ENCODE measurements around the gene RRN3. TPM values are rescaled to one million over a fixed set of nuclear protein-coding genes. Genes with fewer than 3 reads are reported as not detected.
"Not testable (repeated sequence)": the region's sequence is repeated elsewhere in the genome, so short reads cannot be mapped to it uniquely, and the experiment has no call there.

Gene RRN3
- polyA plus RNA-seq, 4 donors, result 12.5 to 37.9 (median 15.8) TPM

DNA sequence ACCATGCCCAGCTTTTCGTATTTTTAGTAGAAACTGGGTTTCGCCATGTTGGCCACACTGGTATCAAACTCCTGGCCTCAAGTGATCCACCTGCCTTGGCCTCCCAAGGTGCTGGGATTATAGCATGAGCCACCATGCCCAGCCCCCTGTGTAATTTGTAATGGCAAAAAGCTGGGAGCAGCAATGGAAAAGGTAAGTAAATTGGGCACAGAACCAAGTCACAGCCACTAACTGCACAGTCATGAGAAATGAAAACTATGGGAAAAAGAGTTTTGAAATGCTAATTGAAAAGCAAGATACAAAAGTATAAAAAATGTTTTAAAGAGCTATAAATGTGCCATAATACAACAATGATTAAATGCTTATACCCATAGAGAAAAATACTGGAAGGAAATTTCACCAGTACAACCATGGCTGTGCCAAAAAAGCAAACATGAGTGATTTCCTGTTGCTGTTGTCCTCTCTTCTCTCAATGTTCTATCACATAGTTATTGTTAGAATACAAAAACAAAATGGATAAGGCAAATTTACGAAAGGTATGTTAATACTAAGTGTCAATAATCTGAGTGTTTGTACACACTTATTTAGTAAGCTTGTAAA is 44.4 kb downstream of the RRN3 start:
- H3K4me1 ChIP-seq (ENCODE audit: control insufficient read depth in 3 of 3, insufficient read depth in 2 of 3, low read depth in 1 of 3, low read length in 2 of 3), result no peaks in the 10 kb centered on the region
- H3K27me3 ChIP-seq (ENCODE audit: control insufficient read depth in 3 of 3, insufficient read depth in 3 of 3, low read length in 3 of 3), result no peaks in the 10 kb centered on the region
- peaks cover 0 to 18% (median 3%) of the 10 kb centered on the region in 3 donors for H3K36me3 ChIP-seq (ENCODE audit: control insufficient read depth in 3 of 3, insufficient read depth in 2 of 3, low read depth in 1 of 3, low read length in 3 of 3)
- DNase-seq, result no peak
- 91 to 97% (median 96%) methylated on average over 3 of the region's 3 CpGs for WGBS, 3 donors
- H3K4me3 ChIP-seq (ENCODE audit: low read depth in 1 of 3, low read length in 3 of 3), result no peak overlapping the region
- H3K27ac ChIP-seq (ENCODE audit: low read depth in 1 of 3, low read length in 2 of 3), result no peak overlapping the region
- no peak for FAIRE-seq
- no peaks in the 10 kb centered on the region for H3K9me3 ChIP-seq (ENCODE audit: control insufficient read depth in 2 of 2, insufficient read depth in 1 of 2, low read depth in 1 of 2, low read length in 1 of 2)

GRCh38 chr16:15046692-15047376 is 47.2 kb downstream of the RRN3 start:
- H3K27me3 ChIP-seq (ENCODE audit: control insufficient read depth in 3 of 3, insufficient read depth in 3 of 3, low read length in 3 of 3), result no peaks in the 10 kb centered on the region
- H3K36me3 ChIP-seq (ENCODE audit: control insufficient read depth in 3 of 3, insufficient read depth in 2 of 3, low read depth in 1 of 3, low read length in 3 of 3), result peaks cover 0 to 24% (median 5%) of the 10 kb centered on the region in 3 donors
- H3K27ac ChIP-seq (ENCODE audit: low read depth in 1 of 3, low read length in 2 of 3), result no peak overlapping the region
- no peak overlapping the region for H3K4me3 ChIP-seq (ENCODE audit: low read depth in 1 of 3, low read length in 3 of 3)
- no peak for DNase-seq
- H3K9me3 ChIP-seq (ENCODE audit: control insufficient read depth in 2 of 2, insufficient read depth in 1 of 2, low read depth in 1 of 2, low read length in 1 of 2), result no peaks in the 10 kb centered on the region
- no peak for FAIRE-seq
- H3K4me1 ChIP-seq (ENCODE audit: control insufficient read depth in 3 of 3, insufficient read depth in 2 of 3, low read depth in 1 of 3, low read length in 2 of 3), result no peaks in the 10 kb centered on the region
- WGBS, 3 donors, result 93 to 96% (median 94%) methylated on average over 21 of the region's 21 CpGs

GRCh38 chr16:15045270-15045669 is 48.8 kb downstream of the RRN3 start:
- DNase-seq; H3K4me3 ChIP-seq (ENCODE audit: low read depth in 1 of 3, low read length in 3 of 3); H3K27me3 ChIP-seq (ENCODE audit: control insufficient read depth in 3 of 3, insufficient read depth in 3 of 3, low read length in 3 of 3); H3K27ac ChIP-seq (ENCODE audit: low read depth in 1 of 3, low read length in 2 of 3); H3K9me3 ChIP-seq (ENCODE audit: control insufficient read depth in 2 of 2, insufficient read depth in 1 of 2, low read depth in 1 of 2, low read length in 1 of 2); FAIRE-seq; H3K4me1 ChIP-seq (ENCODE audit: control insufficient read depth in 3 of 3, insufficient read depth in 2 of 3, low read depth in 1 of 3, low read length in 2 of 3): not testable (repeated sequence)
- peaks cover under 1 to 38% (median 5%) of the 10 kb centered on the region in 3 donors for H3K36me3 ChIP-seq (ENCODE audit: control insufficient read depth in 3 of 3, insufficient read depth in 2 of 3, low read depth in 1 of 3, low read length in 3 of 3)
- 26 to 71% (median 33%) methylated on average over 9 of the region's 9 CpGs for WGBS, 3 donors

GRCh38 chr16:15044286-15044685 is 49.8 kb downstream of the RRN3 start:
- no peak overlapping the region for H3K27ac ChIP-seq (ENCODE audit: low read depth in 1 of 3, low read length in 2 of 3)
- no peak overlapping the region for H3K4me3 ChIP-seq (ENCODE audit: low read depth in 1 of 3, low read length in 3 of 3)
- DNase-seq (no peak), FAIRE-seq (no peak)
- H3K9me3 ChIP-seq (ENCODE audit: control insufficient read depth in 2 of 2, insufficient read depth in 1 of 2, low read depth in 1 of 2, low read length in 1 of 2), result no peaks in the 10 kb centered on the region
- no peaks in the 10 kb centered on the region for H3K4me1 ChIP-seq (ENCODE audit: control insufficient read depth in 3 of 3, insufficient read depth in 2 of 3, low read depth in 1 of 3, low read length in 2 of 3)
- 90 to 92% (median 91%) methylated on average over 11 of the region's 11 CpGs for whole genome bisulfite sequencing, 3 donors
- peaks cover 2 to 43% (median 5%) of the 10 kb centered on the region in 3 donors for H3K36me3 ChIP-seq (ENCODE audit: control insufficient read depth in 3 of 3, insufficient read depth in 2 of 3, low read depth in 1 of 3, low read length in 3 of 3)
- H3K27me3 ChIP-seq (ENCODE audit: control insufficient read depth in 3 of 3, insufficient read depth in 3 of 3, low read length in 3 of 3), result no peaks in the 10 kb centered on the region

GRCh38 chr16:15043344-15043743 is 50.7 kb downstream of the RRN3 start:
- no peaks in the 10 kb centered on the region for H3K27me3 ChIP-seq (ENCODE audit: control insufficient read depth in 3 of 3, insufficient read depth in 3 of 3, low read length in 3 of 3)
- H3K4me1 ChIP-seq (ENCODE audit: control insufficient read depth in 3 of 3, insufficient read depth in 2 of 3, low read depth in 1 of 3, low read length in 2 of 3), result no peaks in the 10 kb centered on the region
- H3K9me3 ChIP-seq (ENCODE audit: control insufficient read depth in 2 of 2, insufficient read depth in 1 of 2, low read depth in 1 of 2, low read length in 1 of 2), result no peaks in the 10 kb centered on the region
- no peak overlapping the region for H3K4me3 ChIP-seq (ENCODE audit: low read depth in 1 of 3, low read length in 3 of 3)
- WGBS, 3 donors, result 88 to 91% (median 91%) methylated on average over 5 of the region's 5 CpGs
- FAIRE-seq (no peak), DNase-seq (no peak)
- no peak overlapping the region for H3K27ac ChIP-seq (ENCODE audit: low read depth in 1 of 3, low read length in 2 of 3)
- H3K36me3 ChIP-seq (ENCODE audit: control insufficient read depth in 3 of 3, insufficient read depth in 2 of 3, low read depth in 1 of 3, low read length in 3 of 3), result peaks cover 5 to 47% (median 8%) of the 10 kb centered on the region in 3 donors

DNA sequence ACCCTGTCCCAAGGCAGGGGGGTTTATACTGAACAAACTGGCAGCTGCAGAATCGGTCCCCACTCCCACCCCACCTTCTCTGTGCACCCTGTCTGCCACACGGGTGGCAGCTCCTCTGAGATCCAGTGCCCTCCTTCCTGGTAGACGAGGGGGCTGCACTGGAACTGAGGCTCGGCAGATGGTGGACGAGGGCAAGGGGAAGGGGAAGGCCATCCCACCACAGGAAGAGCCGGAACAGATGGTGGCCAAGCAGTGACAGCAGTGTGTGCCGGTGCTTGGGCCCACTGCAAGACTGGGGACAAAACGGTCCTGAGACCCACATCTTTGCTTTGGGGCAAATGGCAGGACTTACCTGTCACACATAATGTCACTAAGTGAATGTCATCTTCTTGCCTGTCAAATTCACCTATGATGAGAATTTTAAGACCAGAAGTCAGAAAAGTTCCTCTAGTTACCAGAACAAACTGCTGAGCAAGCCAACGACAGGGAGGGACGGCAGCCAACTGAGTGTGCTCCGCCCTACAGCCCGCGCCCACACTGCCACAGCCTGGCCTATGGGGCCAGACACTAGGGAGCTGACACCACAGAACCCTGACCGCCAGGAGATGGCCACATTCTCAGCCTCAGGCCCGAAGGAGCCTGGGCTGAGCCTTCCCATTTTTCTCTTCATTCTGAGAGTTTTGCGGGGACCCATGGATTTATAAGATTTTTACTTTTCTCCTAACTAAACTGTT is 52.6 kb downstream of the RRN3 start:
- no peak for FAIRE-seq
- Histone ChIP-seq H3K27ac (ENCODE audit: low read depth in 1 of 3, low read length in 2 of 3) (no peak overlapping the region), H3K9me3 (ENCODE audit: control insufficient read depth in 2 of 2, insufficient read depth in 1 of 2, low read depth in 1 of 2, low read length in 1 of 2) (no peaks in the 10 kb centered on the region), H3K4me1 (ENCODE audit: control insufficient read depth in 3 of 3, insufficient read depth in 2 of 3, low read depth in 1 of 3, low read length in 2 of 3) (no peaks in the 10 kb centered on the region), H3K36me3 (ENCODE audit: control insufficient read depth in 3 of 3, insufficient read depth in 2 of 3, low read depth in 1 of 3, low read length in 3 of 3) (peaks cover 12 to 47% (median 14%) of the 10 kb centered on the region in 3 donors), H3K4me3 (ENCODE audit: low read depth in 1 of 3, low read length in 3 of 3) (no peak overlapping the region), H3K27me3 (ENCODE audit: control insufficient read depth in 3 of 3, insufficient read depth in 3 of 3, low read length in 3 of 3) (no peaks in the 10 kb centered on the region)
- DNase-seq, result peak; percentile 51 to 52
- WGBS, 3 donors, result 45 to 59% (median 50%) methylated on average over 16 of the region's 16 CpGs

DNA sequence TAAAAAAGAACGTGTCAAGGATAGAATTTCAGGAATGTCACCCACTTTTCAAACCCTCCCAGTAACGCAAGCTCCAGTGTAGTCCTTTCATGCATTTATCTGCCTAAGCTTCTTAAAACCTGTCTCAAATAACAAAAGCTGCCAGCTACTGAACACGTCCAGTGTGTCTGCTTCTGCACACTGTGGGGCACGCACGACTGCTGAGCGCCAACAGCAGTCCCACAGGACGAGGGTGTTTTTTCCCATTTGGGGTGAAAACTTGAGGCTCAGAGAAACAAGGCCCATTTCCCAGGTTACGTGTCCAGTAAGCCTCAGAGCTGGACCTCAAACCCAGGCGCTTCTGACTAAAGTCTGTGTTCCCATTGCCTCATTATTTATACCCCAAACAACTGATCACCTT is 55.4 kb downstream of the RRN3 start:
- H3K9me3 ChIP-seq (ENCODE audit: control insufficient read depth in 2 of 2, insufficient read depth in 1 of 2, low read depth in 1 of 2, low read length in 1 of 2), result no peaks in the 10 kb centered on the region
- H3K27ac ChIP-seq (ENCODE audit: low read depth in 1 of 3, low read length in 2 of 3), result no peak overlapping the region
- WGBS, 3 donors, result 86 to 94% (median 92%) methylated on average over 9 of the region's 9 CpGs
- no peaks in the 10 kb centered on the region for H3K4me1 ChIP-seq (ENCODE audit: control insufficient read depth in 3 of 3, insufficient read depth in 2 of 3, low read depth in 1 of 3, low read length in 2 of 3)
- no peak overlapping the region for H3K4me3 ChIP-seq (ENCODE audit: low read depth in 1 of 3, low read length in 3 of 3)
- FAIRE-seq (no peak), DNase-seq (no peak)
- peaks cover 13 to 61% (median 25%) of the 10 kb centered on the region in 3 donors for H3K36me3 ChIP-seq (ENCODE audit: control insufficient read depth in 3 of 3, insufficient read depth in 2 of 3, low read depth in 1 of 3, low read length in 3 of 3)
- H3K27me3 ChIP-seq (ENCODE audit: control insufficient read depth in 3 of 3, insufficient read depth in 3 of 3, low read length in 3 of 3), result no peaks in the 10 kb centered on the region

DNA sequence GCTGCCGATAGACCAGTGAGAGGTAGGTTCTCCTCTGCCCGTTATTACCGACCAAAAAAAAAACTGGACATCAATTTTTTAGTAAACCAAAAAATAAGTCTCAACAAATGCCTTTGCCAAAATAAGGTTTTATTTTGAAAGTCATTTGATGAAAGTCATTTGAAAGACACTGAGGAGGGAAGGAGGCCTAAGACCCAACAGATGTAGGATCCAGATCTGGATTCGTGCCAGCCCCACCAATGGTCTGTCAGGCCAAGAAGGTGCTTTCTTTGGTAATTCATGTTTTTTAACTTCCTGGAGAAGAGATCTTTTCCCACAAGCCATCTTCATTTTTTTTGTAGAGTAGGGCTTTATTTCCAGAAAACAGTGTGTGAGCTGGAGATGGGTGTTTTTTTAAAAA is 56.3 kb downstream of the RRN3 start:
- no peak for FAIRE-seq
- Histone ChIP-seq H3K36me3 (ENCODE audit: control insufficient read depth in 3 of 3, insufficient read depth in 2 of 3, low read depth in 1 of 3, low read length in 3 of 3) (peaks cover 13 to 70% (median 33%) of the 10 kb centered on the region in 3 donors), H3K27me3 (ENCODE audit: control insufficient read depth in 3 of 3, insufficient read depth in 3 of 3, low read length in 3 of 3) (no peaks in the 10 kb centered on the region), H3K9me3 (ENCODE audit: control insufficient read depth in 2 of 2, insufficient read depth in 1 of 2, low read depth in 1 of 2, low read length in 1 of 2) (no peaks in the 10 kb centered on the region), H3K4me3 (ENCODE audit: low read depth in 1 of 3, low read length in 3 of 3) (no peak overlapping the region), H3K27ac (ENCODE audit: low read depth in 1 of 3, low read length in 2 of 3) (no peak overlapping the region), H3K4me1 (ENCODE audit: control insufficient read depth in 3 of 3, insufficient read depth in 2 of 3, low read depth in 1 of 3, low read length in 2 of 3) (no peaks in the 10 kb centered on the region)
- DNase-seq, result no peak
- WGBS, 3 donors, result 71 to 87% (median 81%) methylated on average over 4 of the region's 4 CpGs

Measured in small intestine (tissue), 7 donors.